HG03457 (cell line): Measurements from ENCODE around the gene FARP1.

Experiments used
- ATAC-seq: cut with Tn5 transposase; IDR thresholded peaks from one replicate; pipeline ENCODE4 v1.9.1; 2021; ENCODE audit warnings: moderate number of reproducible peaks; ENCODE audit not compliant: unreplicated experiment

FARP1 gene

DNA sequence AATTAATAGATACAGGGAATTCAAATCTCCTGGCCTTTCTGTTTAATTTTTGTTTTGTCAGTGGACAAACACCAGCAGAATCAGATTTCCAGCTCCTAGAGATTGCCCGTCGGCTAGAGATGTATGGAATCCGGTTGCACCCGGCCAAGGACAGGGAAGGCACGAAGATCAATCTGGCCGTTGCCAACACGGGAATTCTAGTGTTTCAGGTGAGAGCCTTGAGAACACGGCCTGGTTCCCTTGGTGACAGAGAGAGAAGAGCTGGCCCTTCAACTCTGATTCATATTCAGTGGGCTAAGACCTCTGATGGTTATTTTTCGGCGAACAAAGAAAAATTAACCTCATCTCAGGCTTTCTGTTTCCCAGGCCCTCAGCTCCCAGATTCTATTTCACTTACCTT lies 242.7 kb downstream of the FARP1 start:
- ATAC-seq = no peak

GRCh38 chr13:98386637-98387036 lies 243.7 kb downstream of the FARP1 start:
- no peak for ATAC-seq

DNA sequence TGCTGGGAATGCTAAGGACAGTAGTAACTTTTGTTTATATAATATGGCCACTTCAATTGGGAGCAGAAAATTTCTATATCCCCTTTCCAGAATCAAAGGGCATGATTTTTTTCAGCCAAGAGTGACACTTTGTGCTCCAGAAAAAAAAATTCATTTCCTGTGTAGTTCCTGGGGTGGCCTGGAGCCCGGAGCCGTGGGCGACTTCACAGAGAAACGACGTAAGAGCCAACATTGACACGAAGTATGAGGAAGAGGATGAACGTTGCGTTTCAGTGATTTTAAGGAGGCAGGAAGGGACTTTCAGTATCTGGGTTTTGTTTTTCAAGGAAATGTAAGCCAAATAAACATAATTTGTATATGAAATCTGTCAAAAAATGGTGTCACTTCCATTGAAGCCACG lies 246.4 kb downstream of the FARP1 start:
- ATAC-seq = no peak

DNA sequence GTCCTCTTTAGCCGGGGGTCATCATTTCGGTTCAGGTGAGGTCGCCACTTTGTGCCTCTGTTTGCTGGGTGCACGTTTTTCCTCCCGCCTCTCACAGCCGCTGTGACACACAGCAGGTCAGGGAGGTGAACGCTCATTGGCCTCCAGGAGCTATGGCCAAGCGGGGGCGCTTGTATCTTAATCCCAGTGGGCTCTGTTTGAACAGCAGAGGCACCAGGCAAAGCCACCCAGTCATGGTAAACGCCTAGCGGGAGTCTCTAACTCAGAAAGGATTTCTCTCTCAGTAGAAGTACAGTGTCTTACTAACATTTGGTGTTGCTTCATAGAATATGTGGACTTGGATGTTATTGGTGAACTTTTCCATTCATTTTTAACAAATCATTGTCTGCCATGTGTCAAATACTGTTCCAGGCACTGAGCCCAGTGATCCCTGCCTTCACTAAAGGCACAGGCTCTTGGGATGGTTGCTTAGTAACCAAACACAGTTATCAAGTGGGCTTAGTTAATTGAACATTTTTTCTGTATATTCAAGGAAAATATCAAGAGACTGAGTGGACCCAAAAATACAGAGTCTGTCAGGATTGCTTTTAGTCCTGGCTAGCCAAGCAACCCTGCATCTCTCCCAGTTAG lies 247.3 kb downstream of the FARP1 start:
- no peak for ATAC-seq

DNA sequence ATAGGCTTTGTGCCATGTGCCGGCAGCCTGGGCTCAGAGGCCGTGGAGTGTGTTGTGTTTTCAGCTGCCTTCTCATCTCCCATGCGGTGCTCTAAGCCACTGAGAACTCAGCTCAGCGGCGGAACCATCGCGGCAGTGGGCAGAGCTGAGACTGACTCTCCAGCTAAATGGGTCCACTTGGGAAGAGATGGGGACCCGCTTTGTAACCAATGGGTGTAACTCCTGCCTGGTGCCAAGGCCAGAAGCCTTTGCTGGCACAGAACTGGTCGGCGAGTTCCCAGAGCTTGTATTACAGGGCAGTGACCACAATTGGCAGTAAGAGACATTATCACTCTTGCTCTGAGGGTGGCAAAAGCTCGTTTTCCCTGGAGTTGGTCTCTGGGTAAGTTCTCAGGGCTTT lies 251.0 kb downstream of the FARP1 start:
- ATAC-seq = no peak

GRCh38 chr13:98394820-98395510 lies 252.1 kb downstream of the FARP1 start:
- ATAC-seq = no peak

GRCh38 chr13:98396071-98396710 lies 253.3 kb downstream of the FARP1 start:
- no peak for ATAC-seq

DNA sequence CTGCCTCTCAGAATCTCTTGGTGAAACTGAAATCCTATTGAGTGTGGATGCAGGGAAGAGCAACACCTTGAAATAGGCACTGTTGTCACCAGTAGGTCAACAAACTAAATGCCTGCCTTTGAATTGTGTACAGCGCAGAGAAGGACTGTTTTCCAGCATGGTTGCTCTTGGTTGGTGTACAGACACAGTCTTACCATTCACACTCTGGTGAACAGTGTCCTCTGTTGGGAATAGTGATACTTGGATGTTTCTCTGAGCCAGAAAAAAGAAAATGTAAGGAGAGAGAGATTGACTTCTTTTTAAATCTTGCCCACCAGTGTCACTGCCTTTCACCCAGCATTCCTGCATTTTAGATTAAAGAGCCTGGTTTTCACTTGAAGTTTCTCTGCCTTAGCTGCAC lies 254.3 kb downstream of the FARP1 start:
- no peak for ATAC-seq

GRCh38 chr13:98397861-98398260 lies 255.0 kb downstream of the FARP1 start:
- no peak for ATAC-seq

- ATAC-seq = no peak
Measured at GRCh38 chr13:98398581-98398980, 255.7 kb downstream of the FARP1 start.

GRCh38 chr13:98399756-98400155 lies 256.9 kb downstream of the FARP1 start:
- no peak for ATAC-seq

- ATAC-seq = no peak
Measured at GRCh38 chr13:98401934-98402333, 259.0 kb downstream of the FARP1 start.

DNA sequence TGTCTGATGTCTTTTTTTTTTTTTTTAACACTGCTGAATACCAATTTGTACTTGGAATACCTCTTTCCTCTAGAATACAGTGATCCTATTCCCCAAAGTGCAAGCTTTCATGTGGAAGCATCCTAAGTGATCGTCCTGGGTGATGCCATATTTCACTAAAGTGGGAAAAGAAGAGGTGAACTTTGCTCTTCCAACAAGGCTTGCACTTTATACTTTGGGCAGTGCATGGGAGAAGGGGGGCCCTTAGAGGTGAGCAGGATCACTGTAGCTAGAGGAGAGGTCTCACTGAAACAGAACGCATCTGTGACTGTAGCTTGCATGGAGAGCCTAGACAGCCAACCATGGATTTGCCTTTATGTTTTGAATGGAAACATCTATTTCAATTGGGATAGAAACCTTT lies 260.2 kb downstream of the FARP1 start:
- no peak for ATAC-seq

DNA sequence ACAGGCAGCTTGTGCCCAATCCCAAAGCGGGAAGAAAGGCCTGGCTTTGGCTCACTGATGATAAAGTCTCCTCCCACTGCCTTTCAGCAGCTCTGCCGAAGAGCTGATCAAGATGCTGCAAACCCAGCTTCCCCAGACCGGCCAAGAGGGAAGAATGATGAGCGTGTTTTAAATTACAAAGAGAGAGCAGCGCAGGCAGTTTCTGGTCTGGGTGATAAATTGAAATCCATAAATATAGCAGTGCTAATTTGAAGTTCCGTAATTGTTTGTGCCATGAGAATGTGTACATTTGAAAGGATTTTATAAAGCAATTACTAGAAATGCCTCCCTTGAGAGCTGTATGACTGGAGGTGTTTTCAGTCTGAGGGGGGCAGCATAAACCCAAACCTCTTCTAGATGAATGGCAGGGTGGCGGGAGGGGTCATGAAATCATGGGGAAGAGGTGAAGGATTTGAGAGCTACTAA lies 262.2 kb downstream of the FARP1 start:
- no peak for ATAC-seq

DNA sequence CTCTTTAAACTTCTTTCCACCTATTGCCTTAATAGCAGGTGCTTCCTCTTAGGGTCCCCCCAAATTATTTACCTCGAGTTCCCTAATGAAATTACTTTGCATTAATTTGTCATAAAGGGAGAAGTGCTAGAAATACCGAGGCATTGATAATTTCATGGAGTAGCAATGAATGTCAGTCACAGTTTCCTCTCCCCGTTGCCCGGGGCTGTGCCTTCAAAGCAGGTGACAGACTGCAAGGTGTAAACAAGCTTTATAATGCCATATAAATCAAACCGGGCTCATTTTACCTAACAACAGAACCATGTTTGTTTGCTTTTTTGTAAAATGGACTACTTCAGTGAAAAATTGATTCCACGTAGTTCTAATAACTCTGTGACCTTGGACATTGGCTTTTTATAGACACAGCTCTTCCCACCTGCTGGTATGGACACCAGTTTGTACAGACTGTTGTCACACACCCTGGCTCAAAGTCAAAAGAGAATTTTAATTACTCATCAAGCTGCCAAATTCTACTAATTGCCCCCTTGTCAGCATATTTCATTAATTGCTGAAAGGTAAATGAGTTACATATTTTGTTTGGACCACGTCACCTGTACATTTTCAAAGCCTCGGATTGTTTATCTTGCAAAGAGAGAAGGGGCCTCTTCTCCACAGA lies 262.9 kb downstream of the FARP1 start:
- ATAC-seq = no peak

GRCh38 chr13:98406427-98406826 lies 263.5 kb downstream of the FARP1 start:
- ATAC-seq = no peak

GRCh38 chr13:98406971-98407370 lies 264.1 kb downstream of the FARP1 start:
- no peak for ATAC-seq

- no peak for ATAC-seq
Measured at GRCh38 chr13:98407575-98407974, 264.7 kb downstream of the FARP1 start.

DNA sequence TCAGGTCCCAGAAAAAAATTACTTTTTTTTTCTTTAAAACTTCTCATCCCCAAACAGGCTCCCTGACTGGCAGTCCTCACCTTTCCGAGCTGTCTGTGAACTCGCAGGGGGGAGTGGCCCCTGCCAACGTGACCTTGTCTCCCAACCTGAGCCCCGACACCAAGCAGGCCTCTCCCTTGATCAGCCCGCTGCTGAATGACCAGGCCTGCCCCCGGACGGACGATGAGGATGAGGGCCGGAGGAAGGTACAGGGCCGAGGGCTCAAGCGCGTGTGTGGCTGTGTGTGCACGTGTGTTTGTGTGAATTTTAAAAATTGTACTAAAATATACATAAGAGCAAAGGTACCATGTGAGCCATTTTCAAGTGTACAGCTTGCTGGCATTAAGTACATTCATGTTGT lies 266.4 kb downstream of the FARP1 start:
- ATAC-seq = no peak

DNA sequence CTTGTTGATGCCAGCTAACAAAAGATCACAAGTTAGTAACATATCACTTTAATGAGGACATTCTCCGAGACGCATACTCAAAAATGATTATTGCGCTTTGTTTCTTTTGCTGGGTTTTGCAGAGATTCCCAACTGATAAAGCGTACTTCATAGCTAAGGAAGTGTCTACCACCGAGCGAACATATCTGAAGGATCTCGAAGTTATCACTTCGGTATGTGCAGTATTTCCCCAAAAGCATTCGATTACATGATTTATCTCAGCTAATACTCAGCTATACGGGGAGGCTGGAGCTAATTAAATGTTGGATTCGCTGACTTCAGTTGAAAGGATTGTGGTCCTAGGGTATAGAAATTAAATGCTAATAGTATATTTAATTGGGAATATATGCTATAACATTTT lies 267.7 kb downstream of the FARP1 start:
- ATAC-seq = no peak

DNA sequence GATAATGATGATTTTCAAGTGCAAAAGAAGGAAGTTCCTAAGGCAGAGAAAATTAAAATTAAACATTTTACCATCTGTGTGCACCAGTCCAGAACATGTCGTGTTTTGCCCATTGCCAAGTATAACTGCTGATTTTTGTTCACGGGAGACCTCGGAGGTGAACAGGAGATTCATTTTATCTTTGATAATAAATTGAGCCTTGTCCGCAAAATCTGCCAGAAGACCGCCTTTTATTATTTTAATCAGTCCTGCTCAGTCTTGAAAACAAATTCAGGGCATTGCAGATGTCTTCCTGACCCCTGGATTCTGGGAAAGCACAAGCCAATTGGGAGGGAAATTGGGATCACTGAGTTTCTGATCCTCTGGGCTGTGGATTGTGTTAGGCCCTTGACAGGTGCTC lies 268.1 kb downstream of the FARP1 start:
- no peak for ATAC-seq
